AG04449 (cell line): Measurements from ENCODE around the gene PFKM.

Experiments
- CTCF ChIA-PET: fragments of 350-600 bp; formaldehyde crosslinking; extraction: SDS; loops from one replicate; lab custom pipeline; 2021; ENCODE audit warnings: antibody characterized with exemption; lab: Yijun Ruan, JAX
- POLR2A ChIA-PET: fragments of 400-600, 350-600 bp; formaldehyde crosslinking; extraction: SDS; loops from one replicate; lab custom pipeline; 2020; ENCODE audit warnings: antibody characterized with exemption, inconsistent platforms; lab: Yijun Ruan, JAX
- DNase-seq: peaks from one replicate; pipeline ENCODE4 v3.0.0-alpha.2; 2010; ENCODE audit warnings: low read depth, low spot score
- H3K4me3 ChIP-seq: 2 replicates; pipeline ENCODE4 v1.5.1; 2011; ENCODE audit warnings: low read depth, mild to moderate bottlenecking, control low read depth, low read length
- TF ChIP-seq, protein P1 (sequence below): IDR thresholded peaks from one replicate; pipeline ENCODE4 v1.5.1; 2011; ENCODE audit warnings: mild to moderate bottlenecking, moderate library complexity, low read length, control low read depth, inconsistent platforms; ENCODE audit not compliant: insufficient read depth; ENCODE audit errors: missing control alignments

Gene PFKM

DNA sequence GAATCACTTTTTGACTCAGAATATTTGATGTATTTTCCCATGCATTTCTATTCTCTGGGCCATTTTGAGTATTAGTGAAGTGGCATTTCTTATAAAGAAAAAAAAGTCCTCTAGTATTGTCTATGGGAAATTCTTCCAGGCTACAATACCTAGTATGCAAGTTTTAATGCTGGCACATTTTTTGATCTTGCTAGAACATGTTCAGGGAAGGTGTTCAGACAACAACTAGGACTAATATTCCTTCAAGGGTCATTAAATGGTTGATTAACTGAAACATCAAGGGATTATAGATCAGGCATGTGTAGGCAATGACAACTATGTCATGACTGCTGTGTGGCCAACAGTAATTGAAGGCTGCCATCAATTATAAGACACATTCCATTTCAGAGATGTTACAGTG lies 71.9 kb downstream of the PFKM start:
- DNase-seq = no peak
- no peak overlapping the region for H3K4me3 ChIP-seq
- TF ChIP-seq, protein P1, sequence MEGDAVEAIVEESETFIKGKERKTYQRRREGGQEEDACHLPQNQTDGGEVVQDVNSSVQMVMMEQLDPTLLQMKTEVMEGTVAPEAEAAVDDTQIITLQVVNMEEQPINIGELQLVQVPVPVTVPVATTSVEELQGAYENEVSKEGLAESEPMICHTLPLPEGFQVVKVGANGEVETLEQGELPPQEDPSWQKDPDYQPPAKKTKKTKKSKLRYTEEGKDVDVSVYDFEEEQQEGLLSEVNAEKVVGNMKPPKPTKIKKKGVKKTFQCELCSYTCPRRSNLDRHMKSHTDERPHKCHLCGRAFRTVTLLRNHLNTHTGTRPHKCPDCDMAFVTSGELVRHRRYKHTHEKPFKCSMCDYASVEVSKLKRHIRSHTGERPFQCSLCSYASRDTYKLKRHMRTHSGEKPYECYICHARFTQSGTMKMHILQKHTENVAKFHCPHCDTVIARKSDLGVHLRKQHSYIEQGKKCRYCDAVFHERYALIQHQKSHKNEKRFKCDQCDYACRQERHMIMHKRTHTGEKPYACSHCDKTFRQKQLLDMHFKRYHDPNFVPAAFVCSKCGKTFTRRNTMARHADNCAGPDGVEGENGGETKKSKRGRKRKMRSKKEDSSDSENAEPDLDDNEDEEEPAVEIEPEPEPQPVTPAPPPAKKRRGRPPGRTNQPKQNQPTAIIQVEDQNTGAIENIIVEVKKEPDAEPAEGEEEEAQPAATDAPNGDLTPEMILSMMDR = no peak
- ChIA-PET POLR2A (no interaction called here), CTCF (interaction anchor here (2.5 kb wide), 1 partner anchor 14 kb away, joined by 23 read pairs; no protein-coding TSS in a partner anchor)

DNA sequence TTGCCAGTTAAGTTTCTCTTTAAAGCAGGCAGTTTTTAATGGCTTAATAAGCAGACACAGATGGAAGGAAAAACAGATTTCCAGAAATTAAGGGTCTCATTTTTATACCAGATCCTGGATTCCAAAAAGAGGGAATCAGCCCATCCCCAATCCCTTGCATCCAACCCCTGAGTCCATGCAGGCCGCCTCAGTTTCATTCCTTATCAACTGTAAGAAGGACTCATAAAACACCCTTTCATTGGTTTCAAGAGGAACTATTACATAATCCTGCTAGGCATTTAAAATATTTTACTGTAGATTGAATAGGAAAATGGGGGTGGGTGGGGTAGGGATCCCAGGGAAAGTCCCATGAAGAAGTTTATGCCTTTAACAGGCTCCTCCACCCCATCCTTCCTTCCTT lies 73.7 kb downstream of the PFKM start:
- H3K4me3 ChIP-seq = no peak overlapping the region
- POLR2A ChIA-PET = no interaction called here
- no peak for DNase-seq
- TF ChIP-seq, protein P1 = no peak
- CTCF ChIA-PET = interaction anchor here (1.0 to 1.6 kb wide), 4 partner anchors 10 to 20 kb away, joined by 4 to 5 read pairs (median 4); partner anchors contain the start of gene CCDC184

DNA sequence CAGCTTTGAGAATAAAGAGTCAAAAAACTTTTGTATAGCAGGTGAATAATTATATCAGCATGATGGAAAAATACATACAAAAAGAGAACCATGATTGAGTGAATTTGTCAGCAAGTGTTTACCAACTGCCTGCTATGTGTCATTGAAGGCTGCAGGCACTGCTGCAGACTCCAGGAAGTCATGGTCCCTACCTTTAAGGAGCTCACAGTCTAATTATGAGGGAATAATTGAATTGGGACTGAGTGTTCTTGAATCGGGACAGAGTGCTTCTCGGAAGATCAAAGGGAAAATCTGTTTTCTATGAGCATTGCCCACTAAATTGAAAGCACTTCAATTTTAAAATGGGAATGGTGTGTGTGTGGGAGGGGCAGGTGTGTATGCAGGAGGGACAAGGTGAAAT lies 74.5 kb downstream of the PFKM start:
- no peak for DNase-seq
- H3K4me3 ChIP-seq = no peak overlapping the region
- POLR2A ChIA-PET = no interaction called here
- CTCF ChIA-PET = interaction anchor here (1.1 to 1.6 kb wide), 3 partner anchors 11 to 21 kb away, joined by 4 to 5 read pairs (median 4); no protein-coding TSS in a partner anchor
- TF ChIP-seq, protein P1 = no peak

DNA sequence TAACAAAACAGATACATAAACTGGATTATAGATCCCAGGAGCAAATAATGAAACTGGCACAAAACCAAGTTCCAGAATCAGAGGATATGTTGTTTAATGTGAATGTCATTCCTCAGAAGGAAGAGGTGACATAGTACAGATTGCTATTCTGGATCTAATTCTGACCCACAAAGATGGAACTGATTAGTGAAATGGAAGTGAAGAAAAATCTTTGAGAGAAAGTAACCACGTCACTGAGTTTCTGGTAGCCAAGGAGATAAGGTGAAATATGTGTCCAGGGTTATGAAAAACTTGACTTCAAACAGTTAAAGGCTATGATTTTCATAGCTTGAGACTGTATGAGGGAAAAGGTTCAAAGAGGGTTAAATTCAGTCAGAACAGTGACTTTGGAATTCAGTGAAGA lies 75.6 kb downstream of the PFKM start:
- H3K4me3 ChIP-seq = no peak overlapping the region
- no peak for DNase-seq
- POLR2A ChIA-PET = no interaction called here
- CTCF ChIA-PET = interaction anchor here (1.0 to 1.2 kb wide), 2 partner anchors 9 to 10 kb away, joined by 3 read pairs; no protein-coding TSS in a partner anchor
- TF ChIP-seq, protein P1 = no peak
